Measurements from ENCODE around the gene MAEL.

The MAEL gene

DNA sequence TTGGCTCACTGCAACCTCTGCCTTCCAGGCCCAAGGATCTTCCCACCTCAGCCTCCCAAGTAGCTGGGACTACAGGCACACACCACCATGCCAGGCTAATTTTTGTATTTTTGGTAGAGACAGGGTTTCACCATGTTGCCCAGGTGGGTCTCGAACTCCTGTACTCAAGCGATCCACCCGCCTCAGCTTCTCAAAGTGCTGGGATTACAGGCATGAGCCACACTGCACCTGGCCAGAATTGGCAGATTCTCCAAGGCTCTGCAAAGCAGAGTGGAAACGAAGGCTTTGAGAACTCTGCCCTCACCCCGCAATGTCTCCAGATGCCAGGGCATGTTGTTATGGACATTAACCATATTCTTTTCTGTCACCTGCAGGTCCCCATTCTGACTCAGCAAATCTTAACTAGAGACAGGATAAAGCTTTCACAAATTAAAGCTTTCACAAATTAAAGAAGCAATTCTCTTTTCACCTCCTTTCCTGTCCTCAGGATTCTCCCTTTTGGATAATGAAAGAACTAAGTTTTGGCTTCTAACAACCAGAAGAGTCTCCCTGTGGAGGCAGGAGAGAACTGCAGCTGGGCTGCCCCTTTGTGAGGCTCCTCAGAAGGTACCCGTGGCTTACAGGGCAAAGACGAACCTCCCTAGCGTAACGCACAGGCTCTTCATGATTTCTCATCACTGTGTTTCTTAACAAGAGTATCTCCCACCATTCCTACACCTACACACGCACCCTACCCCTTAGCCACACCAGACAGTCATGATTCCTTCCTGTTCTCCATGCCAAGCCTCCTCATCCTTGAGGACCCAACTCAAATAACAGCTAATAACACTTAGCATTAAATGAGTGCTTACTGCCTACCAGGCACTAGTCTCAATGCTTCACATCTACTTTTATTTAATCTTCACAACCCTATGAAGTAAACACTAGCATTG, 71.3 kb downstream of the MAEL start:
- DNase-seq (ENCODE audit: low read depth), result peak; percentile 4
- TF ChIP-seq, protein P1, sequence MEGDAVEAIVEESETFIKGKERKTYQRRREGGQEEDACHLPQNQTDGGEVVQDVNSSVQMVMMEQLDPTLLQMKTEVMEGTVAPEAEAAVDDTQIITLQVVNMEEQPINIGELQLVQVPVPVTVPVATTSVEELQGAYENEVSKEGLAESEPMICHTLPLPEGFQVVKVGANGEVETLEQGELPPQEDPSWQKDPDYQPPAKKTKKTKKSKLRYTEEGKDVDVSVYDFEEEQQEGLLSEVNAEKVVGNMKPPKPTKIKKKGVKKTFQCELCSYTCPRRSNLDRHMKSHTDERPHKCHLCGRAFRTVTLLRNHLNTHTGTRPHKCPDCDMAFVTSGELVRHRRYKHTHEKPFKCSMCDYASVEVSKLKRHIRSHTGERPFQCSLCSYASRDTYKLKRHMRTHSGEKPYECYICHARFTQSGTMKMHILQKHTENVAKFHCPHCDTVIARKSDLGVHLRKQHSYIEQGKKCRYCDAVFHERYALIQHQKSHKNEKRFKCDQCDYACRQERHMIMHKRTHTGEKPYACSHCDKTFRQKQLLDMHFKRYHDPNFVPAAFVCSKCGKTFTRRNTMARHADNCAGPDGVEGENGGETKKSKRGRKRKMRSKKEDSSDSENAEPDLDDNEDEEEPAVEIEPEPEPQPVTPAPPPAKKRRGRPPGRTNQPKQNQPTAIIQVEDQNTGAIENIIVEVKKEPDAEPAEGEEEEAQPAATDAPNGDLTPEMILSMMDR (IDR thresholded peaks at IDR 0.05; ENCODE audit: insufficient read depth, low read depth, low read length, missing control alignments), result peak; percentile 36
- H3K4me3 ChIP-seq (ENCODE audit: low read length), result no peak overlapping the region

DNA sequence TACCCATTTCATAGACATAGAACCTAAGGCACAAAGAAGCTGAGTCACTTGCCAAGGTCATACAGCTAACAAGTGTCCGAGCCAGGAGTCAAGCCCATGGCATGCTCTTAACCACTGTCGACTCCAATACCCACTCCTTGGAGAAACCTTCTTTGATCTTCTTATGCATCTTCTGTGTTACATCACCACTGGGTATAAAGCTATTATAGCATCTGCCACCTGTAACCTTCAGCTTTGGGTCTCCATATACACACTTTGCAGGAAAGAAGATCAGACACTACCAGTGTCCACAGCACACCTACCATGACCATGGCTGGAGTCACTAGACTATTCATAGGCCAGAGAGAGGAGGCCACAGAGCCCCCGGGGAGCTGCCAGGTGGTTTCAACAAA, 72.0 kb downstream of the MAEL start:
- TF ChIP-seq, protein P1 (IDR thresholded peaks at IDR 0.05; ENCODE audit: insufficient read depth, low read depth, low read length, missing control alignments), result no peak
- no peak for DNase-seq (ENCODE audit: low read depth)
- H3K4me3 ChIP-seq (ENCODE audit: low read length), result no peak overlapping the region

GRCh38 chr1:167064621-167065020, 75.5 kb downstream of the MAEL start:
- DNase-seq (ENCODE audit: low read depth), result no peak
- no peak overlapping the region for H3K4me3 ChIP-seq (ENCODE audit: low read length)
- TF ChIP-seq, protein P1 (IDR thresholded peaks at IDR 0.05; ENCODE audit: insufficient read depth, low read depth, low read length, missing control alignments), result no peak

DNA sequence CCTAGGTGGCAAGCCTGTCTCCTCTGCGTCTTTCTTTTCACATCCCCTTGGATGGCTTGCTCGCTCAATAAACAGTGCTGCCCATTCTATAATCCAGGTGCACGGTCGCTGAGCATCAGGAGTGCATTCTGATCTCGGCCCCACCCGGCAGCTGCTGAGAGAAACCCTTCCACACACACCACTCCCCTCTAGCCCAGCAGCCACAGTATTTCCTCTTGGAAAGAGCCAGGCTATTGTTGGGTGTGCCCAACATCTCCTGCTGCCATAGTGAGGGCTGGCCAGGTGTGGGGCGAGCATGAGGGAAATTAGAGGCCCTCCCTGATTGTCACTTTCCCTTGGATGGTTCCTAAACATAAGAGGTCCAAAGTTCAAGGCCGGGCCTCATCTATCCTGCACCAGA, 76.4 kb downstream of the MAEL start:
- DNase-seq (ENCODE audit: low read depth), result no peak
- no peak overlapping the region for H3K4me3 ChIP-seq (ENCODE audit: low read length)
- TF ChIP-seq, protein P1 (IDR thresholded peaks at IDR 0.05; ENCODE audit: insufficient read depth, low read depth, low read length, missing control alignments), result no peak

DNA sequence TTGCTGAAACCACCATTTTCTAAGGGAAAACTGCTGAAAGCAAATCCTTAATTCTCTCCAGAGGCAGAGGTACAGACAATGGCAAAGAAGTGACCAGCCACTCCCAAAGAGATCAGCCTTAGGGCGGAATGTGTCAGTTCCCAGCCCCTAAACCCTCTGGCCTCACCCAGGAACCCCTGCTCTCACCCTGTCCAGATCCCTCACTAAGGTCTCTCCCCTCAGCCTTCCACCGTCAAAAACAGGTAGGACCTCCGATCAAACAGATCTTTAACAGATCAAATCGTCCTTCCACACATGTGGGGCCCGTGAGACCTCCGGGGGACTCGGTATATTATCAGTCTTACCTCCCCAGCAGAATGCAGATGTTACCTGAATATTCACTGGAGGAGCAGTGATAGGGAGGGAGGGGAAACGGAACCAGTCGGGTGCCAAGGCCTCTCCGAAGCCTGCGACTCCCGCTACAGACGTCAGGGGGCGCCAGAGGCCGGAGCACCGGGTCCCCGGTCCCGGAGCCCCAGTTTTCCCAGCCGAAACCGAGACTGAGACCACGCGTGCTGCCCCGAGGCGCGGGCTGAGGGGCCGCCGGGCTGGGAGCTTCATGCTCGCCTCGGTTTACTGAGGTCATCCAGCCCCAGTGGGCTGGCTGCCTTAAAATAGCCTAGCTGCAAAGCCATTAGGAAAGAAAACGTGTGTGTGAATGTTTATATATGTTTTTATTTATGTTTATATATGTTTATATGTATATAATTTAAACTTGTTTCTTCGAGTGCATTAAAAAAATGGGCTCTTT, 77.4 kb downstream of the MAEL start:
- TF ChIP-seq, protein P1 (IDR thresholded peaks at IDR 0.05; ENCODE audit: insufficient read depth, low read depth, low read length, missing control alignments), result peak; percentile 91
- H3K4me3 ChIP-seq (ENCODE audit: low read length), result peak overlapping the region; percentile 28
- DNase-seq (ENCODE audit: low read depth), result peak; percentile 56

GRCh38 chr1:167067904-167068303, 78.8 kb downstream of the MAEL start:
- H3K4me3 ChIP-seq (ENCODE audit: low read length), result no peak overlapping the region
- DNase-seq (ENCODE audit: low read depth), result no peak
- TF ChIP-seq, protein P1 (IDR thresholded peaks at IDR 0.05; ENCODE audit: insufficient read depth, low read depth, low read length, missing control alignments), result no peak
